DMS 273 treated with DMSO at 0.1 percent for 48 hours (cell line): Measurements from ENCODE around the gene CKAP2L.

Experiments used
- DNase-seq: peaks from one replicate; lab custom pipeline; 2025; lab: John Stamatoyannopoulos, UW

CKAP2L gene

DNA sequence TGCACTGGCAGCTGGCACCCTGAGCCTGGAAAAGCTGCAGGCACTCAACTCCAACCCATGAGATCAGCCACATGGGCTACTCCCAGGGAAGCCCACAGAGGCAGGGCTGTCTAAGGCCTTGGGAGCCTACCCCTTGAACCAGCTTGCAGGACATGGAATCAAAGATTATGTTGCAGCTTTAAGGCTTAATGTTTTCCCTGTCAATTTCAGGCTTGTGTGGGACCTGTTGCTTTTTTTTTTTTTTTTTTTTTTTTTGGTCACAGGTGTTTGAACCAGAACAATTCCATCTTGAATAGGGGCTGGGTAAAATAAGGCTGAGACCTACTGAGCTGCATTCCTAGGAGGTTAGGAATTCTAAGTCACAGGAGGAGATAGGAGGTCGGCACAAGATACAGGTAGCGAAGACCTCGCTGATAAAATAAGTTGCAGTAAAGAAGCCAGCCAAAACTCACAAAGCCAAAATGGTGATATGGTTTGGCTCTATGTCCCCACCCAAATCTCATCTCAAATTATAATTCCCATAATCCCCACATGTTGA, 27.4 kb upstream of the CKAP2L start:
- DNase-seq: no peak

DNA sequence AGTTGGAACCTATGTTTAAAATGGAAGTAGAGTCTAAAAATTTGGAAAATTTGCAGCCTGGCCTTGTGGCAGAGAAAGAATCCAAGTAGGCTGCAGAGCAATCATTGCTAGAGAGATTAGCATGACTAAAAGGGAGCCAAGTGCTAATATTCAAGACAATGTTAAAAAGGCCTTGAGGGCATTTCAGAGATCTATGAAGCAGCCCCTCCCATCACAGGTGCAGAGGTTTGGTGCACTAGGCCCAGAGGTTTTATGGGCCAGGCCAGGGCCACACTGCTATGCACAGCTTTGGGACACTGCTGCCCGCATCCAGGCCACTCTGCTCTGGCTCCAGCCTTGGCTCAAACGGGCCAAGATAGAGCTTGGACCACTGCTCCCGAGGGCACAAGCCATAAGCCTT, 26.6 kb upstream of the CKAP2L start:
- DNase-seq: no peak

DNA sequence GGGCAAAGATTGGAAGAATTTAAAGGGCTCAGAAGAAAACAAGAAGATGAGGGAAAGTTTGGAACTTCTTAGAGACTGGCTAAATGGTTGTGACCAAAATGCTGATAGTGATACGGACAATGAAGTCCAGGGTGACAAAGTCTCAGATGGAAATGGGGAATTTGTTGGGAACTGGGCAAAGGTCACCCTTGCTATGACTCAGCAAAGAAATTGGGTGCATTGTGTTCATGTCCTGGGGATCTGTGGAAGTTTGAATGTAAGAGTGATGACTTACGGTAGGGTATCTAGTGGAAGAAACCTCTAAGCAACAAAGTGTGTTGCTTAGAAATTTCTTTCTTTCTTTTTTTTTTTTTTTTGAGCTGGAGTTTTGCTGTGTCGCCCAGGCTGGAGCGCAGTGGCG, 25.9 kb upstream of the CKAP2L start:
- DNase-seq: no peak

DNA sequence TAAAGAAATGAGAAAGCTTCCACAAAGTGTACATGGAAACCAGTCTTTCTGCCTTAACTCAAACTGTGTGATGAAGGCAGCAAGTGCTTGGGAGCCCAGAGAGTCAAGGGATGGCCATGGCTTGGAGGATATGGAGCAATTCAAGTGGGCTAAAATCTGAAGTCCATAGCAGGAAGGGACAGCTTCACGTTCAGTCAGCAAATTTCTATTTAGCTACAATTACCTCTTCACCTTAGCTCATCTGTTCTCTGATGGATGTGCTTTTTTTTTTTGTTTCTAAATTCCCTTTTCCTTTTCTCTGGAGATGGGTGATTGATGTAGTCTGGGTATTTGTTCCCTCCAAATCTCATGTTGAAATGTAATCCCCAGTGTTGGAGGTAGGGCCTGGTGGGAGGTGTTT, 24.8 kb upstream of the CKAP2L start:
- no peak for DNase-seq

DNA sequence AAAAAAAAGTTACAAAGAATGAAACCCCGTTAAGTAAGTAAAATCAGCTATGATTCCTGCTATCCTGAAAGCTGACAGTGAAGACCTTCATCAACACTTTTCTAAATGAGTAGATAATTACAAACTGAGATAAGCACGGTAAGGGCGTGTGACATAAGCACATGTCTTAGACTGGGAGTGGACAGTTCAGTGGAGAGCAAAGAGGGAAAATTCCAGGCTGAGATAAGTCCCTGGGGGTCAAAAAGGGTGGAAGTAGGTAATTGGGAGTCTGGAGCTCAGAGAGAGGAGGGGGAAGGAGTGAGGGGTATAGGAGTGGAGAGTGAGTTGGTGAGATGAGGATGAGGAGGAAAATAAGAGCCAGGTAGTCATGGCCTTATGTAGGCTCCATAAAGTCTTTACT, 24.2 kb upstream of the CKAP2L start:
- DNase-seq: no peak

DNA sequence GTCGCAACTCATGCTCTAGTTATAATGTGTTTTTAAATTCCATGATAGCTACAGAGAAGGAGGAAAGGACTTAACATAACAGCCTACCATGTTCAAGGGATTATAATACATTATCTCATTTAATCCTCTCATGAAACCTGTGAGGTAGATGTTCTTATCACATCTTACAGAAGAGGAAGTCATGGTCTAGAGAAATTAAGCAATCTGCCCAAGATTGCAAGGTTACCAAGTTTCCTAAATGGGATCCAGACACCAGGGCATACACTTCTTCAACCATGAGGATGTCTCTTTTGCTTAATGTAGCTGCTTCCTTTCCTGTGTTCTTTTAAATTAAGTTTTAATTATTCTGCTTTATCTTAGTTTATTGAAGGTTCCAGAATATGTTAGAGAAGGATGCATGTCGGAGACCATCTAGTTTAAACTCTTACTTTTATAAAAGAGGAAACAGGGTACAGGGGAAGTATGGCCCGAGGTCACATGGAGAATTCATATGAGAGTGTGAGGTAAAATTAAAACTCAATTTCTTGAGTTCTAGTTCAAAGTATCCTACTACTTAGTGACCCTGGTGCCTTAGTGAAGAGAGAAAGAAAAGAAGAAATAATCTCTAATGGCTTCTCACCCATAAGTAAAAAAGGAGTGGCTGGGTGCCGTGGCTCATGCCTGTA, 23.5 kb upstream of the CKAP2L start:
- no peak for DNase-seq

DNA sequence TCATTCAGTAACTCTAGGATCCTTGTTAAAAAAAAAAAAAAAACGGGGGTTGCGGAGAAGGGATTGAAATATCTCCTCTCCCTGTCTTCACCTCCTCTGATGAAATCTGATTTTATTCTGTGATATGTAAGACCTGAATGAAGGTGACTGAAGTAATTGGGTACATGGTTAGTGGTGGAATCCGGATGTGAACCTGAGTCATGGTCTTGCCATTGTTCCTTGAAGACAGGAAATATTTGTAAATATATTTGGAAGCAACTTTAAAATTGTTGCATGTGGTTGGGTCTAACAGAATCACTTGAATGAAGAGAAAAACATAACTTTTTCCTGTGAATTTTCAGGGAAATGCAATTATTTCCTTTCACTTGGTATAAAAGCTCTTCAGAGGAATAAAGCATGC, 22.9 kb upstream of the CKAP2L start:
- DNase-seq: no peak

DNA sequence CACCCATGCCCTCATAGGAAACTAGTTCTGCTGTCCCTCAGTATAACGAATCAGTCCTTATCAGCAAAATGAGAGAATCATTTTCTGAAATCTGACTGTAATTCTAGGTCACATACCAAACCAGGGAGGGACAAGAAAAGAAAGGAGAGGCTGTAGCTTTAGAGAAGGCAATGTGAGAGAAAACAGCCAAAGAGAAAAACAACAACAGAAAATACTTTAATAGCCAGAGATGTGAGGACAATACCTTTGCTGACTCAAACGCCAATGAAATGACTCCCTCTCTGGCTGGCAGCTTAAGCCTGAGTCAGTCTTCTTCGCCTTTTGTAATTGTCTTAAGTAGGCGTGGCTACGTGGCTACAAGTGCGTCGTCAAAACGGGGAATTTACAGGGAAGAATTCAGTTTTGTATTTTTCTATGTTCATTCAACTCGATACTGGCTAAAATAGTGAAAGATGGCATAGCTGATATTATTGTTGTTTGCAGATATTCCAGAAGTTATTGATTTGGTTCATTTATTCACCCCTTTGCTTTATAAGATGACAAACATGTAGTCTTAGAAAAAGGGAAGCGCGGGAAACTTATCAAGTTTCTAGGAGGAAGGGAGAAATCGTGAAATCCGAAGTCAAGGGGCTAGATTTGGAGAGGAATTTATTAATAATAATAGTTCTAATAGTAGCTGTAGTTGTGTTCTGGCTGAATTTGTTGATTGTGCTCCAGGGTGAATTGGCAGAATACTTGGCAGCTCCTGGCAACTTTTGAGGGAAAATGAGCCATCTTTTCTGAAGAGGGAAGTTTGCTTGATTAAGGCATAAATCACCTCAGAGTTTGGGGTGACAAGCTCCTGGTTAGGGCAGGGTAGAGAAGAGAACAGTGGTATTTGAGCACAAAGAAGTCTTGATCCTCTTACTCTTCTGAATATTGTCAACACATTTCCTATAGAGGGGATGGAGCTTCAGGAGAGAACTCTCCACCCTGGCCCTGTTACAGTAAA, 20.1 kb upstream of the CKAP2L start, which contains the start of gene IL1A:
IL1A (minus strand) TSS at position 295 of the 991 bp plus-strand sequence. CDS start 723 bp downstream, outside the sequence.
- no peak for DNase-seq

DNA sequence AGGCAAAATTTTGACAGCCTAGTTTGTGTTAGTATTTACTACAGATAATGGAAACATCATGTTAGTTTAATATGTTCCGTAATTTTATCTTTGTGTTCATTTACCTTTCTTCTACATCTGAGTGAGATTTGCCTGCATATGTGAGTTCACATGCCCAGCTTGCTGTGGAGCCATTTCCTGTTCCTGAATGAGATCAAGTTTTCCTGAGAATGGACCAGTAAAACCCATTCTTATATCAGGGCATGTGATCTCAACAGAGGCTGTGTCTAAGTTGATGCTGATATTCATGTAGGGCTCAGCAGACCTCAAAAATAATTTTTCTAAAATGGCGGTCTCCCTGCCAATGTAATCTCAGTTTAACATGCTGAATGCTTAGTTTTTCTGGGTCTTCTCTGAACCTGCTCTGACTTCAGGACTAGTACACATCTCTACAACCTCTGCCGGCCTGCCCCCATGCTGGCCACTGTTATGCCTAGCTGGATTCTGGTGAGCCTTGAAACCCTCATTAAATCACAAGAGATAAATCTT, 18.8 kb upstream of the CKAP2L start:
- no peak for DNase-seq

DNA sequence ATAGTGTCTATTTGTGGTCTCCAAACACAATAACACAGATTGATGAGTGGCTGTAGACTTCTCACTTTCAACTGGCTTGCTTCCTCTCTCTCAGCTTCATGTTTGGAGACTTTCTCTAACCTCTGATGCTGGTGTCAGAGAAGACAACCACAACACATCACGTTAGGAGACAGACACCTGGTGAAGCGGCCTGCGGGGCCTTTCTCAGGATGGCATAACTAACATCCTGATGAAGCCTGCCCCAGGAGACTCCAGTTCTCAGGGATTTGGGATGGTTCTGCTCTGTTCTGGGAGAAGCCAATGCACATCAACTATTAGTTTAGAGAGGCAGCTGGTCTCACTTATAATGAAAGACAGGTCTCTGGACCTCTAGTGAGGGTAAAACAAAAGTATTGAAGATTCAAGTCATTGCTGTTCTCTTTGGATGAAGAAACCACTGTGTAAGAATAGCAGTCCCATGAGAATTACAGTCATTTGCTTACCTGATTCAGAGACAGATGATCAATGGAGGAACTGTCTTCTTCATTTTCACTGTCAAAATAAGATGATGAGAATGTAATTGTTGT, 17.9 kb upstream of the CKAP2L start:
- no peak for DNase-seq

DNA sequence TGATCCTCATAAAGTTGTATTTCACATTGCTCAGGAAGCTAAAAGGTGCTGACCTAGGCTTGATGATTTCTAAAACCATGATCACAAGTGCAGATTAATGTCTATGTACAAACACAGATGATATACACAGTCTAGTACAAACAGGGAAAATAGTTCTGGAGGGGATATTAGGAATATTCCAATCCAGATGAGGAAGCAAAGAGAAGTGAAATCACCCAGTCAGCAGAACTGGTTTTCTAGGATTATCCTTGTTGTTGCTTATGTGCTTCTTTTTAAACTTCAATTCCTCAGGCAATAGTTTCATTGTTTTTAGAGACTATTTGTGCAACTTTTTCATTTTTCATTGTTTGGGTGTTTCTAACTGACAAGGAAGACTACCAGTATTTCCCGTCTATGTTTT, 15.2 kb upstream of the CKAP2L start:
- no peak for DNase-seq

DNA sequence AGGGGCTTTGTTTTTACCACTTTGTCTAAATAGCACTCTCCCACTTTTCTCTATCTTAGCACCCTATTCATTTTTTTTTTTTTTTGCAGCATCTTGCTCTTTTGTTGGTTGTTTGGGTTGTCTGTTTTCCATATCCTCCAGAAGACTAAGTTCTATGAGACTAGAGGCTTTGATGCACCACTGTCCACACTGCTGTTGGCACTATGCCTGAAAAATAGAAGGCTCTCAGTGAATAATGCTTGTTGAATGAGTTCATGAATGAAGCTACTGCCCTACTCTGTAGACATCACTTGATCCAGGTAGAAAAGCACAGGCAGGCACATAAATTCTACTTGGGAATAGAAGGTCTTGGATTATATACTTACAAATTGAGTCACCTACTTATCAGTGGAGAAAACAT, 12.6 kb upstream of the CKAP2L start:
- DNase-seq: no peak

DNA sequence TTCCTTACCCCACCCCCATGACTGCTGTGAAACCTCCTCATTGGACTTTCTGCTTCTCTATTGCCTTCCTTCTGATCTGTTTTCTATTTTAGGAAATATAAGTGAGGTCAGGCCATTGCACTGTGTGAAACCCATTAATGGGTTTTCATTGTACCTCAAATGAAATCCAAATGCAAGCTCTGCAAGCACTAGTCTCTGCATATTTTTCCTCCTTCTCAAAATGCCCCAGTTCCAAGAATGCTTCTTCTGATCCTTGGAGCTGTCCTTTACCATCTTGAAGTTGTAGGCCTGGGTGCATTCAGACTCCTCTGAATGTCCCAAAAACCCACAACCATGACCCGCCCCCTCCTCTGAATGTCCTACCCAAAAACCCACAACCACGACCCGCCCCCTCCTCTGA, 11.7 kb upstream of the CKAP2L start:
- no peak for DNase-seq

DNA sequence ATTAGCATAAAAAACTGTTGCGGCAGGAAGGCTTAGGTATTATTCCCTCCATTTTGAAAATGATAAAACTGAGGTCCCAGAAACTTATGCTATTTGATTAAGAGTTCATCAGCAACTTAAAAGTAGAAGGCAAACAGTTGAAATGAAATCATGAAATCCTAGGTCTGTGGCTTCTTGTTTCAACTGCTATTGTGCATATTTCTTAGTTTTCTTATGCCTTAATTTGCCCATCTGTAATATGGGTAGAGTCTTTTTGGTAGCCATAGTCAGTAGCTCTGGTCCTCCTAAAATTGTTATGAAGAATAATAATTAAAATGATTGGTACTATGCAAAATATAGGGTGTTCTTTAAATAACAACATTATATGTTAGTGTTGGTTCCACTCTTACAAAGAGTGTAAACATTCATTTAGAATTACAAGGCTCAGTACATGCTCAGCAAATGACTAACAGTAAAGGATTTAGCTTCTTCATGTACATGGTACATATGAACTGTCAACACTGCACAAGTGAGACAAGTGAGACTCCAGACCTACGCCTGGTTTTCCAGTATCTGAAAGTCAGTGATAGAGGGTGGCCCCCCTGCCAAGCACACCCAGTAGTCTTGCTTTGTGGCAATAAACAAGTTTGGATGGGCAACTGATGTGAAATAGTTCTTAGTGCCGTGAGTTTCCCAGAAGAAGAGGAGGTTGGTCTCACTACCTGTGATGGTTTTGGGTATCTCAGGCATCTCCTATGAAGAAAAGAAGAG, 10.3 kb upstream of the CKAP2L start:
- DNase-seq: no peak

DNA sequence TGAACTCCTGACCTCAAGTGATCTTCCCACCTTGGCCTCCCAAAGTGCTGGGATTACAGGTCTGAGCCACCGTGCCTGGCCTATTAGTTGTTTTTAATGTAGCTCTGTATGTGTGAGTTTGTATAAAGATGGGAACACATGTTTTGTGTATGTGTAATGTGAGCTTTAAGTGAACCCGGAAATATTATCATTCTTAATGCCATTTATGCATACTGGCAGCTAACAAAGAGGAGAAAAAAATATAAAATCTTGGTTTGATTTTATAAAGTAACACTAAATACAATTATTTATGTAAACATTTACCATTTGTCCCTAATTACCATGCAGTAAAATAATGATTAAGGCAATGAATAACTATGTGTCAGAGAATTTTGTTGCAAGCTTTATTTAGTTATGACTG, 9.1 kb upstream of the CKAP2L start:
- no peak for DNase-seq

DNA sequence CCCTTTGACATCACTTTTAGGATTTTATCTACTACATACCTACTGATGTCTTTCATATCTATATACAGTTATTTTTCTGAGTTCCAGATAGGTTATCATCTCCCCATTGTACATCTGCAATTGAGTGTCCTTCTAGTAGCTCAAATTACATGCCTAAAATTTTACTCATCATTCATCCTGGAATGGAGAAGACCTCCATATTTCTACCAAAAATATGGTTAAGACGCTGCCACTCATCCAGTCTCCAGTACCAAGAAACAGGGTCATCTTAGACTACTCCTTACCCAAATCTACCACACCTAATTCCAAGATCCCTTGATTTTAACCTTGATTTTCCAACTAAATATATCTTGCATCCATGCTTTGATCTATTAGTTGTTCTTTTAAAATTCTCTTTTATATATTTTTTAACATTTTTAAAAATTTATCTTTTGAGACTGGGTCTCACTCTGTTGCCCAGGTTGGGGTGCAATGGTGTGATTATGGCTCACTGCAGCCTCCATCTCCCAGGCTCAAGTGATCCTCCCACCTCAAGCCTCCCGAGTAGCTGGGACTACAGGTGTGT, 8.6 kb upstream of the CKAP2L start:
- DNase-seq: no peak

DNA sequence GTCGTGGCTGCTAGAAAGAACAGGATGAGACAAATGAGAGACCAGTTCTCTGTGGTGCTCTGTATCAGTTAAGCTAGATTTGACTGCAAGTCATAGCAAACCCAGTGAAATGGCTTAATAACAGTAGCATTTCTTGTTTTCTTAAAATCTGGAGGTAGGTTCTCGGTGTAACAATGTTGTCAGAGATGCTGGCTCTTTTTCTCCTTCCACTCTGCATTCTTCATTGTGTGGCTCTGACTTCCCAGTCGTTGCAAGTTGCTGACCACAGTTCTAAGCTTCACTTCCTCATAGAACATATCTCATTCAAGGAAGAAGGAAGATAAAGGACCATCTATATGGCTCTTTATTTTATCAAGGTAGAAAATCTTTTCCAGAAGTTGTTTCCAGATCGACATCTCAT, 7.9 kb upstream of the CKAP2L start:
- no peak for DNase-seq

DNA sequence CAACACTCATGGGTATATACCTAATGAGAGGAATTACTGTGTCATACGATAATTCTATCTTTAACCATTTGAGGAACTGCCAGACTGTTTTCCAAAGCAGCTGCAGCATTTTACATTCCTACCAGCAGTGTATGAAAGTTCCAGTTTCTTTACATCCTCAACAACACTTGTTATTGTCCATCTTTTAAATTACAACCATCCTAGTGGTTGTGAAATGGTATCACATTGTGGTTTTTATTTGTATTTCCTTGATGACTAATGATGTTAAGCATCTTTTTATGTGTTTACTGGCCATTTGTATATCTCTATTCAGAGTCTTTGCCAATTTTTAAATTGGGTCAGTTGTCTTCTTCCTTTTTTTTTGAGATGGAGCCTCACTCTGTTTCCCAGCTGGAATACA, 4.0 kb upstream of the CKAP2L start:
- no peak for DNase-seq

DNA sequence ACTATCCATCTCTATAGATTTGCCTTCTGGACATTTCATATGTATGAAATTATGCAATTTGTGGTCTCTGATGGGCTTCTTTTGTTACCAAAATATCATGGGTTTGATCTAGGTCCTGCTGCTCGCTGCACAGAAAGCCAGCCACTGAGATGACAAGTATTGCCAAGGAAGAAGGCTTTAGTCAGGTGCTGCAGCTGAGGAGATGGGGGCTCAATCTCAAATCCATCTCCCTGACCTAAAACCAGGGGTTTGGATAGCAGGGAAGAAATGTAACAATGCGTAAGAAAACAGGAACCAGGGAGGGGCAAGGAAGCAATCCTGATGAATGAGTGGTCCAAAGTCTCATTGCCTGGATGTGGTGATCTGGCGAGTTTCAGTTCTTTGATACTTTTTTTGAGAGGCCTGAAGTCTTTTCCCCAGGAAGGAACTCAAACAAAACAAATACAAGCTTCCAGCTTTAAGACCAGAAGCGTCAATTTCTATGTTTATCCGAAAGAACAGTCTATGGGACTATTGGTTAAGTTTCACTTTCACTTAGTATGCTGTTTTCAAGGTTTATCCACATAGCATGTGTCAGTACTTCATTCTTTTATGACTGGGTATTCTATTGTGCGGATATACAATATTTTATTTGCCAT, 3.4 kb upstream of the CKAP2L start:
- no peak for DNase-seq

DNA sequence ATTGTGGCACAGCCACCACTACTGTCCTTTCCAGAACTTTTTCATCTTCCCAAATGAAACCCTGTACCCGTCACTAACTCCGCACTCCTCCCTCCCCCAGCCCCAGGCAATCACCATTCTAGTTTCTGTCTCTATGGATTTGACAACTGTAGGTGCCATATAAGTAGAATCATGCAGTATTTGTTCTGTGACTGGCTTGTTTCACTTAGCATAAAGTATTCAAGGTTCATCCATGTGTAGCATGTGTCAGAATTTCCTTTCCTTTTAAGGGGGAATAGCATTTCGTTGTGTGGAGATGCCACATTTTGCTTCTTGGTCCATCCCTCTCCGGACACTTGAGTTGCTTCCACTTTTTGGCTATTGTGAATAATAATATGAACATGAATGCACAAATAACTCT, 842 bp upstream of the CKAP2L start:
- DNase-seq: no peak

DNA sequence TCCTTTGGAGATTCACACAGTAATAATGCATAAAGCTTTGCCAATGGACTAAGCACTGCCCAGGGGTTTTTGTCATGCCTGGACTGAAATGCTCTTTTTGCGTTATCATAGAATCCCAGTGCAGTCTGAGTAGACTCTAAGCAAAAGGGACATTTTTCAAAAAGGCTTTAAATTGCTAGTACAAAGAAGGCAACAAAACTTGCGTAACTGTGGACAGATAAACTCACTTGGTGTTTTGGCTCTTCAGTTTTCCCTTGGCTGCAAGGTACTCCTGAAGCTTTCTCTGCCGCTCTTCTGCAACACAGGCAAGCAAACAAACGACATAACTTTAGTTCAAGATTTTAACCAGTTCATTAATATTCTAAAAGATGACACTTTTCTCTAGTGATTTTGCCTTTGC, 2.1 kb downstream of the CKAP2L start:
- no peak for DNase-seq
